Esophagus muscularis mucosa (tissue), 4 donors: ENCODE data around the gene DDTL.

Experiments used
- EP300 ChIP-seq: sonication (generic); formaldehyde crosslinking; IDR thresholded peaks from one replicate; pipeline ENCODE4 v1.6.1; 2017; ENCODE audit warnings: antibody characterized with exemption
- POLR2A ChIP-seq: fragments of 450-650 bp; IDR thresholded peaks from one replicate; pipeline ENCODE4 v1.6.1; 2017; ENCODE audit warnings: antibody characterized with exemption, moderate library complexity, mild to moderate bottlenecking, low read depth
- POLR2AphosphoS5 ChIP-seq, 2 donors: sonication (generic); formaldehyde crosslinking; IDR thresholded peaks; one replicate each; pipeline ENCODE4 v1.6.1; 2017; ENCODE audit warnings: antibody characterized with exemption in 2 of 2
- TF ChIP-seq, protein P1 (sequence below), 3 experiments: fragments of 200-600 bp in 2 of 3; fragments of 450-650 bp in 1 of 3; sonication (generic) in 2 of 3; IDR thresholded peaks; one replicate each; pipeline ENCODE4 v1.5.1; 2017 to 2019; ENCODE audit warnings: antibody characterized with exemption in 3 of 3, mild to moderate bottlenecking in 2 of 3, moderate library complexity in 1 of 3

- TF ChIP-seq, protein P1, sequence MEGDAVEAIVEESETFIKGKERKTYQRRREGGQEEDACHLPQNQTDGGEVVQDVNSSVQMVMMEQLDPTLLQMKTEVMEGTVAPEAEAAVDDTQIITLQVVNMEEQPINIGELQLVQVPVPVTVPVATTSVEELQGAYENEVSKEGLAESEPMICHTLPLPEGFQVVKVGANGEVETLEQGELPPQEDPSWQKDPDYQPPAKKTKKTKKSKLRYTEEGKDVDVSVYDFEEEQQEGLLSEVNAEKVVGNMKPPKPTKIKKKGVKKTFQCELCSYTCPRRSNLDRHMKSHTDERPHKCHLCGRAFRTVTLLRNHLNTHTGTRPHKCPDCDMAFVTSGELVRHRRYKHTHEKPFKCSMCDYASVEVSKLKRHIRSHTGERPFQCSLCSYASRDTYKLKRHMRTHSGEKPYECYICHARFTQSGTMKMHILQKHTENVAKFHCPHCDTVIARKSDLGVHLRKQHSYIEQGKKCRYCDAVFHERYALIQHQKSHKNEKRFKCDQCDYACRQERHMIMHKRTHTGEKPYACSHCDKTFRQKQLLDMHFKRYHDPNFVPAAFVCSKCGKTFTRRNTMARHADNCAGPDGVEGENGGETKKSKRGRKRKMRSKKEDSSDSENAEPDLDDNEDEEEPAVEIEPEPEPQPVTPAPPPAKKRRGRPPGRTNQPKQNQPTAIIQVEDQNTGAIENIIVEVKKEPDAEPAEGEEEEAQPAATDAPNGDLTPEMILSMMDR (IDR thresholded peaks at IDR 0.05), result no peak
- TF ChIP-seq POLR2AphosphoS5 (IDR thresholded peaks at IDR 0.05), result no peak
- TF ChIP-seq POLR2A, result no peak
- no peak for TF ChIP-seq EP300
Measured at GRCh38 chr22:24008022-24008283, 41.3 kb downstream of the DDTL start.
